ENCODE measurements around the gene POLRMT.
"Not testable (repeated sequence)": the region's sequence is repeated elsewhere in the genome, so short reads cannot be mapped to it uniquely, and the experiment has no call there.

Gene POLRMT

DNA sequence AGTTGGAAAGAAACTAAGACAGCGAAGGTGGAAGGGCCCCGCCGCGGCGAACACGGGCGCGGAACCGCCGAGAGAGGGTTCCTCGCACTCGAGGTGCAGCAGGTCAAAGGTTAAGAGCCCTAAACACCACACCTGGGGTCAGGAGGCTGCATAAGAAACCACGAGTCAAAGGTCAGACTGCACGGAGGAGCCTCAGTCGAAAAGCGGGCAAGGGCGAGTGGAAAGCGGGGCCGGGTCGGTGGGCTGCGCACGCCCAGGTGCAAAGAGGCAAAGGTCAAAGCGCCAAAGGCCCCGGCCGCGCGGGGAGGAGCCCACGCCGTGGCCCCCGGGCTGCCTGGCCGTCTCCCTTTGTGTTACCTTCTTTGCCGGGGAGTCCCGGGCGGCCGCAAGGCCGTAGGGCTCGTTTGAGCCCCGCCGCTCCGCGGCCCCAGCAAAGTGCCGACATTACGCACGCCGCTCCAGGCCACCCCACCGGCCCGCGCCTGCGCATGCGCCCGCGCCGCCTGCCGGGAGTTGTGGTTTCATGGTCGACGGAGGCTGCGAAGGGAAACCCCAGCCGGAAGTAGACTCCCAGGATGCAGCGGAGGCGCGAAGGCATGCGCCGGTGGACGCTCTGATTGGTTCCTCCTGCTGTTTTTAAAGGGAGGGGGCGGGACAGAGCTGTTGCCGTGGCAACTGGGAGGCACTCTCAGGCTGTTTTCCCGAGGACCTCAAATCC, at the start of gene POLRMT:
Gene POLRMT, minus strand, starts transcription at position 470 of the 718 bp plus-strand sequence. Its CDS starts 25 bp downstream, at position 445.
- peak; percentile 98 for DNase-seq

DNA sequence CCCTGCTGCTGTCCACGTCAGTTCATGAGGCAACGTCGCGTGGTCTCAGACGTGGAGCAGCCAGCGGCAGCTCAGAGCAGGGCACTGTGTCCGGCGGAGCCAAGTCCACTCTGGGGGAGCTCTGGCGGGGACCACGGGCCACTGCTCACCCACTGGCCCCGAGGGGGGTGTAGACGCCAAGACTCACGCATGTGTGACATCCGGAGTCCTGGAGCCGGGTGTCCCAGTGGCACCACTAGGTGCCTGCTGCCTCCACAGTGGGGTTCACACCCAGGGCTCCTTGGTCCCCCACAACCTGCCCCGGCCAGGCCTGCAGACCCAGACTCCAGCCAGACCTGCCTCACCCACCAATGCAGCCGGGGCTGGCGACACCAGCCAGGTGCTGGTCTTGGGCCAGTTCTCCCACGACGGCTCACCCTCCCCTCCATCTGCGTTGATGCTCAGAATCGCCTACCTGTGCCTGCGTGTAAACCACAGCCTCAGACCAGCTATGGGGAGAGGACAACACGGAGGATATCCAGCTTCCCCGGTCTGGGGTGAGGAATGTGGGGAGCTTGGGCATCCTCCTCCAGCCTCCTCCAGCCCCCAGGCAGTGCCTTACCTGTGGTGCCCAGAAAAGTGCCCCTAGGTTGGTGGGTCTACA, 49.5 kb upstream of the POLRMT start:
- no peak for DNase-seq

DNA sequence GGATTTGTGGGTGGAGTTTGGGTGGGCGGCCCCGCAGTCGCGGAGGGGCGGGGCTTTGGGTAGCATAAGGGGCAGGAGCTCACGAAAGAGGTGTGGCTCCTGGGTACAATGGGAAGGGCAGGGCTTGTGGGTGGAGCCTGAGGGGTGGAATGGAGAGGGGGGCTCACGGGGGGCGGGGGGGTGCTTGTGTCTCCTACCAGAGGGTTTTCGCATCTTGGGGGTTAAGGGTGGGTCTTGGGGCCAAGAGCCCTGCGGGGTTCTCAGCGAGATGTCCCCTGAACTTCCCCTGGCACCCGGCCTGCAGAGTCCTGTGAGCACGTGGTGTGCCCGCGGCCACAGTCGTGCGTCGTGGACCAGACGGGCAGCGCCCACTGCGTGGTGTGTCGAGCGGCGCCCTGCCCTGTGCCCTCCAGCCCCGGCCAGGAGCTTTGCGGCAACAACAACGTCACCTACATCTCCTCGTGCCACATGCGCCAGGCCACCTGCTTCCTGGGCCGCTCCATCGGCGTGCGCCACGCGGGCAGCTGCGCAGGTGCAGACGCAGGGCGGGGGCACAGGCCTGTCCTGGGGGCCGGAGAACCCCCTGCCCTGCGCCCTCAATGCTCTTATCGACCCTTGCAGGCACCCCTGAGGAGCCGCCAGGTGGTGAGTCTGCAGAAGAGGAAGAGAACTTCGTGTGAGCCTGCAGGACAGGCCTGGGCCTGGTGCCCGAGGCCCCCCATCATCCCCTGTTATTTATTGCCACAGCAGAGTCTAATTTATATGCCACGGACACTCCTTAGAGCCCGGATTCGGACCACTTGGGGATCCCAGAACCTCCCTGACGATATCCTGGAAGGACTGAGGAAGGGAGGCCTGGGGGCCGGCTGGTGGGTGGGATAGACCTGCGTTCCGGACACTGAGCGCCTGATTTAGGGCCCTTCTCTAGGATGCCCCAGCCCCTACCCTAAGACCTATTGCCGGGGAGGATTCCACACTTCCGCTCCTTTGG, 48.0 kb upstream of the POLRMT start:
- DNase-seq = no peak

DNA sequence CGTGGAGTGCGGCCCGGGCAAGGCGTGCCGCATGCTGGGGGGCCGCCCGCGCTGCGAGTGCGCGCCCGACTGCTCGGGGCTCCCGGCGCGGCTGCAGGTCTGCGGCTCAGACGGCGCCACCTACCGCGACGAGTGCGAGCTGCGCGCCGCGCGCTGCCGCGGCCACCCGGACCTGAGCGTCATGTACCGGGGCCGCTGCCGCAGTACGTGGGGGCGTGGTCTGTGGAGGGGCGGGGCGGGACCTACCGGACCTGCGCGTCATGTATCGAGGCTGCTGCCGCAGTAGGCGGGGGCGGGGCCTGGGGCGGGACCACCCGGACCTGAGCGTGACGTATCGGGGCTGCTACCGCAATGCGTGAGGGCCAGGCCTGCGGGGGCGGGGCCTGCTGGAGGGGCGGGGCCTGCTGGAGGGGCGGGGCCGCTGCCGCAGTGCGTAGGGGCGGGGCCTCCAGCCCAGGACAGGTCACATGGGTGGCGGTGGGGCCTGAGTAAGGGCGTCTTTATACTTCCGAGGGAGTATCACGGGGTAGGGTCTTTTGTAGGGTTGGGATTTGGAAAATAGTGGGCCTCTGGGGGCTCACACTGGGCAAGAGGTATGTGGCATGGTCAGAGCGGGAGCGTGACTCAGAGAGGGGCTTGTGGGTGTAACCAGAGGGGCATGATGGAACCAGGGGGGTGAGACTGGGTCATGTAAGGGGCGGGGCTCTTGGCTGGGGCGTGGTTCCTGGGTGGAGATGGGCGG, 47.1 kb upstream of the POLRMT start:
- DNase-seq = peak; percentile 98

DNA sequence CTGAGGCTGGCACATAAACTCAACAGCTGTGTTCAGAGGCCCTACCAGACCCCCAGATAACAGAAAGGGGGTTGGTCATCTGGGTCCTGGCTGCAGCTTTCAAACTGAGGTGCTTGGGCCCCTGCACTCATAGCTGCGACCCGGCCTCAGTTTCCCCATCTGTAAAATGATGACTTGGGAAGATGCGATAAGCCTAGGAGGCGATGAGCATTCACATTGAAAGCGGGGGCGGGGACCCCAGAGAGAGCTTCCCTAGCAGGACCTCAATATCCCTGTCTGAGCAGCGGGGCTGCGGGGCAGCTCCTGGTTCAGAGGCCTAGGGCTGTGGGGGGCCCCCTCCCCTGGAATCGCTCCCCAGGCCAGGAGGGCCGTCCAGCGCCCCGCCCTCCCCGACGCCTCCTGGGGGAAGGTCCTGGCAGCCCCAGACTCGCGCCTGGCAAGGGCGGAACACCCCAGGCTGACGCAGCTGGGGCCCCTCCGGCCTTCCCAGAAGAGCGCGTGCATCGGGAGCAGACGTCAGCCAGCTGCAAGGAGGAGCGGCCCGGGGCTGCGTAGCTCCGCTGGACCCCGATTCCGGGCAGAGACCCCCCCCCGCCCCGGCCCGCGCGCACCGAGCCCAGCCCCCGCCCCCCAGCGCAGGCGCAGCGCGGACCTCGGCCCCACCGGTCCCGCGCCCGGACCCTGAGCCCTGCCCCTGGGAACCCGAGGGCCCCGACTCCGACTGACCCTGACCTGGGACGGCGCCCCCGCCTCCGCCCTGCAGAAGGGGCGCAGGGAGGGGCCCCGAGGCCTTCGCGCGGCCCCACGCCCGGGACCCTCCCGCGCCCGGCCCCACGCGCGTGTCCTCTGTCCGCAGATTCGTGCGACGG, 46.3 kb upstream of the POLRMT start:
- DNase-seq = peak; percentile 68

DNA sequence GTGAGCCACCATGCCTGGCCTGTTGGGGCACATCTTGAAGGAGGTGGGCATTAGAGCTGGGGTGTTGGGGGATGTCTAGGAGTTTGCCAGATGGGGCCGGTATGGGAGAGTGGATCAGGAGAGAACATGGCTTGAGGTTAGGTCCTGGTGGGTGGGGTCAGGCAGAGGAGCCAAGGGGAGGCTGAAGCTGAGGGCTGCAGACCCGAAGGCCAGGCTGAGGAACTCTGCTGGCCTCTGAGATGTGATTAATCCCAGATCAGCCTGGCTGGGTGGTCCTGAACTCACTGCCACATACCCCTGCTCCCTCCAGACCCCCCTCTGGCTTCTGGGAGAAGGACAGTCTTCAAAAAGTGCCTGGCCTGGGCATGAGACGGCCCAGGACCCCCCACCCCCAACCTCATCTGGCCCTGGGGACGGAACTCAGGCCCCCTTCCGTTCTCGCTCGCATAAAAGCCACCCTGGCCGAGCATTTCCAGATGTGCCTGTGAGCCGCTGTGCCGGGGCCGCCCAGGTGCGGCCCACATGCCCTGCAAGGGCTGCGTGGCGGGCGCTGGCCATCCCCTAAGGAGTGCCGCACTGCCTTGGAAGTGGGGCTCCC, 45.6 kb upstream of the POLRMT start:
- no peak for DNase-seq

DNA sequence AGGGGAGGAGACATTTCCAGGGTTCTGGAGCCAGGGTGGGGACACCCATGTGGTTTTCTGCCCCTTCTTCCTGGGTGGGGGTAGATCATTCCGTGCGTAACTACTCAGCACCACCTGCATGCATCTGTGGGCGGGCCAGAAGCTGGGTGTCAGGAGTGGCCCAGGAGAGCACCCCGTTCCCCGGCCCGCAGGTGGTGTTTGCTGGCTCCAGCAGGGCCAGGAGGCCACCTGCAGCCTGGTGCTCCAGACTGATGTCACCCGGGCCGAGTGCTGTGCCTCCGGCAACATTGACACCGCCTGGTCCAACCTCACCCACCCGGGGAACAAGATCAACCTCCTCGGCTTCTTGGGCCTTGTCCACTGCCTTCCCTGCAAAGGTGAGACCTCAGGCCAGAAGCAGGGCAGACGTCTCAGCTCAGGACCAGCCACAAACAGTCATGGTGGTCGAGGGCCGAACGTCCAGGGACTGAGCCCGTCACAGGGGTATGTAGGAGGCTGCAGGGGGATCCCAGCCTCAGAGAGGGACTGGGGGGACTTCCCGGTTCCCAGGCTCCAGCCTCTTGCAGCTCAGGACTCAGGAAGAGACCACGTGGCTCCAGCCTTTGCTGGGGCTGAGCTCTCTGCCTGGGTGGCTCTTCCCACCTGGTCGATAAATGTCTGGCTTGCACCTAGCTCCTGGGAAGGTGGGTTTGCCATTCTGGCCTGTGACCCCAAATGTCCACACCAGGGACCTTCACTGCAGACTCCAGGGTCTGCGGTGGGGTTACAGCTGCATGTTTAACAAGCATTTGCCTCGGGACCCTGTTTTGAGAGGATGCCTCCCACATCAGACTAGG, 44.5 kb upstream of the POLRMT start:
- no peak for DNase-seq

DNA sequence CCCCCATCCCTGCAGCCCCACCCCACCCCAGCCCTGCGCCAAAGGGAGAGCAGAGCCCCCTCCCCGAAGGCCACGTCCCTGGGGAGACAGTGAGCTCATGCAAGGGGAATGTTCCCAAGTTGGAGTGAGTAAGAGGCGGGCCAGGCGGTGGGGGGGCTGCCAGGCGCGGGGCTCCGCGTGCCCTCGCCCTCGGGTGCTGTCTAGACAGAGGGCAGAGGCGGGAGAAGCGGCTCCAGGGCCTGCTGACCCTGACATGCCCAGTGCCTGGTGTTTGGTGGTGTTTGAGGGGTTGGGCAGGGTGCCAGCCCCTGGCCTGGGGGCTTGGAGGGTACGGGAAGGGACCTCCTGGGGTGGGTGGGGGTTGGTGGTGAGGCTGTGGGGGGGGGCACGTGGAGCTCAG, 43.9 kb upstream of the POLRMT start:
- DNase-seq = peak; percentile 87

DNA sequence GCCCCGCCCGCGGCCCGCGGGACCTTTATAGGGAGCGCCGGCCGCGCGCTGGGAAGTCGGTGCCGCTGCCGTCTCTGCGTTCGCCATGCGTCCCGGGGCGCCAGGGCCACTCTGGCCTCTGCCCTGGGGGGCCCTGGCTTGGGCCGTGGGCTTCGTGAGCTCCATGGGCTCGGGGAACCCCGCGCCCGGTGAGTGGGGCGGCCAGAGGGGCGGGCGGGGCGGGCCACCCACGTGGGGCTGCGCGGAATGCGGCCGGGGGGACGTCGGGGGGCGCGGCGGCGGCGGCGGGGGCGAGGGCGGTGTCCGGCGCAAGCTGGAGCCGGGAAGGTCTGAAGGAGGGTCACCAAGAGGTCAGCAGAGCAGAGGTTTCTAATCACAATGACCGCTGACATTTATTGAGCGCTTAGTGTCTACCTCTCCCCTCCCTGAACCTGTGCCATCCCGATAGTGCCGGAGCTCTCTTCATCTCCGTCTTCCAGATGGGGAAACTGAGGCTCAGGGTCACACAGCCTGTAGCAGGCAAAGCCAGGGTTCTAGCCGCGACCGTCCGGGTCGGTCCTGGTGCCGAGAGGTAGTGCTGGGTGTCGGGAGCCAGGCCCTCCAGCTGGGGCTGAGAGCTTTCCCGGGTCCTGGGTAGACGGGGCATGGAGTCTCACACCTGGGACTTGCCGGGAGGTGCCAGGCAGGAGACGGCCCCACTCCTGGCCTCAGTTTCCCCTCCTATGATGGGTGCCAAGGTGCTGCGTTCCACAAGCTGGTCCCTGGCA, 43.2 kb upstream of the POLRMT start, which contains the start of gene FSTL3:
Gene FSTL3, plus strand, starts transcription at position 54 of the 767 bp plus-strand sequence. Its CDS starts 32 bp downstream, at position 86.
- no peak for DNase-seq

DNA sequence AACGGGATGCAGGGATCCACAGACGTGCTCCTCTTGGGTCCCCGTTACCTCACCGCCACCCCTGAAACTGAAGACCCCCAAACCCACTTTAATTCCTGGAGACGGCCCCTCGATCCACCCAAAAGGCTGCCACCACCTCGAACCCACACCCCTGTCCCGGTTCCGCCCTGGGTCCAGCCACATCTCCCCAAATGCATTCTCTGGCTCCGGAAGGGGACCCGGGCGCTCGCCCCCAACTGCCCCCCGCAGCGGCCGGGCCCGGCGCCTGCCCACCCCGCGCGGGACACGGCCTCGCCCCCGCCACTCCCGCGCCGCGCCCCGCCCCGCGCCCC, 42.6 kb upstream of the POLRMT start:
- DNase-seq = no peak

DNA sequence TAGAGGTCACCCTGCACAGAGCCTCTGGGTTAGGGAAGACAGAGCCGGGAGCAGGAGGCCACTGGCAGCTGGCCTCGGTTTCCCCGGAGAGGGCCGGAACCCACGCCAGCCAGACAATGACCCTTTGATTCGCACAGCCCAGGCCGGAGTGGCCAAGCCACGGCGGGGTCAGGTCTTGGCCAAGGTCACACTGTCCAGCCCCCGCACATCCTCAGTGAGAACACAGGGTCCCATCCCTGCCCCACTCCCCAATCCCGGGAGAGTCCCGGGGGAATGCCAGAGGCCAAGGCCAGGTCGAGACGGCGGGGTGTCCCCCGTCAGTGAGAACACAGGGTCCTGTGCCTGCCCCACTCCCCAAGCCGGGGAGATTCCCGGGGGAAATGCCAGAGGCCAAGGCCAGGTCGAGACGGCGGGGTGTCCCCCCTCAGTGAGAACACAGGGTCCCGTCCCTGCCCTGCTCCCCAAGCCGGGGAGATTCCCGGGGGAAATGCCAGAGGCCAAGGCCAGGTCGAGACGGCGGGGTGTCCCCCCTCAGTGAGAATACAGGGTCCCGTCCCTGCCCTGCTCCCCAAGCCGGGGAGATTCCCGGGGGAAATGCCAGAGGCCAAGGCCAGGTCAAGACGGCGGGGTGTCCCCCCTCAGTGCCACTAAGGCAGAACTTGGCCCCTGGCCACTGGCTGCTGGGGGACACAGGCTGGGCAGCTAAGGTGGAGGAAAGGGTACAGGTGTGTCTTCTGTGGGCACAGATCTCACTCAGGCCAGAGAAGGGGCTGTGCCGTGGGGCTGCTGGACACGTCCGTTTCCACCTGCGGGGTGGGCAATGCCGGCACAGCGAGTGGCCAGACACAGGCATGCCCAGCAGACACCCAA, 41.2 kb upstream of the POLRMT start:
- no peak for DNase-seq

DNA sequence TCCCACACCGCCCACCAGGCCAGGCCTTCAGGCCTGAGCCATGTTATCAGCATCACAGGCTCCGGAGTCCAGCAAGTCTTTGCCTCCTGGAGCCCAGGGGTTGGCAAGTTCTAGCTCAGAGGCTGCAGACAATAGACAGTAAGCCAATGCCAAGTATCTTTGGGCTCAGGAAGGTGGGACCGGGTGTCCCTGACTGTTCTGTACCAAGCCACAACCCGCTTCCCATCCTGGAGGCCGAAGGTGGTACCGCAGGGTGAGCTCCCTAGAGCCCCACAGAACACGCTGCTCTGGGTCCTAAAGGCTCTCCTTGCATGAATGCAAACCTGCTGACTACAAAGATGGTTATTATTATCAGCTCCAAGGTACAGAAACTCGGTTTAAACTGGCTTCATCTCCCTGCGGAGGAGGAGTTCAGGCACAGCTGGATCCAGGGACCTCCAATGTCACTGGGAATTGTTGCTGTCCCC, 37.3 kb upstream of the POLRMT start:
- no peak for DNase-seq

DNA sequence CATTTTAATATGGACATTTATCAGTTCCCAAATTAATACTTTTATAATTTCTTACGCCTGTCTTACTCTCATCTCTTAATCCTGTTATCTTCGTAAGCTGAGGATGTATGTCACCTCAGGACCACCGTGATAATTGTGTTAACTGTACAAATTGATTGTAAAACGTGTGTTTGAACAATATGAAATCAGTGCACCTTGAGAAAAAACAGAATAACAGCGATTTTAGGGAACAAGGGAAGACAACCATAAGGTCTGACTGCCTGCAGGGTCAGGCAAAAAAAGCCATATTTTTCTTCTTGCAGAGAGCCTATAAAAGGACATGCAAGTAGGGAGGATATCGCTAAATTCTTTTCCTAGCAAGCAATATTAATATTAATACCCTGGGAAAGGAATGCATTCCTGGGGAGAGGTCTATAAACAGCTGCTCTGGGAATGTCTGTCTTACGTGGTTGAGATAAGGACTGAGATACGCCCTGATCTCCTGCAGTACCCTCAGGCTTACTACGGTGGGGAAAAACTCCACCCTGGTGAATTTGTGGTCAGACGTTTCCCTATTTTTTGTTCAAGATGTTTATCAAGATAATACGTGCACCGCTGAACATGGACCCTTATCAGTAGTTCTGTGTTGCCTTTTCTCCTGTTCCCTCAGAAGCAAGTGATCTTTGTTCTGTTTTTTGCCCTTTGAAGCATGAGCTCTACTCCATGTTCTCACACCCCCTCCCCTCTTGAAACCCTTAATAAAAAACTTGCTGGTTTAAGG, 35.5 kb upstream of the POLRMT start:
- DNase-seq = not testable (repeated sequence)

DNA sequence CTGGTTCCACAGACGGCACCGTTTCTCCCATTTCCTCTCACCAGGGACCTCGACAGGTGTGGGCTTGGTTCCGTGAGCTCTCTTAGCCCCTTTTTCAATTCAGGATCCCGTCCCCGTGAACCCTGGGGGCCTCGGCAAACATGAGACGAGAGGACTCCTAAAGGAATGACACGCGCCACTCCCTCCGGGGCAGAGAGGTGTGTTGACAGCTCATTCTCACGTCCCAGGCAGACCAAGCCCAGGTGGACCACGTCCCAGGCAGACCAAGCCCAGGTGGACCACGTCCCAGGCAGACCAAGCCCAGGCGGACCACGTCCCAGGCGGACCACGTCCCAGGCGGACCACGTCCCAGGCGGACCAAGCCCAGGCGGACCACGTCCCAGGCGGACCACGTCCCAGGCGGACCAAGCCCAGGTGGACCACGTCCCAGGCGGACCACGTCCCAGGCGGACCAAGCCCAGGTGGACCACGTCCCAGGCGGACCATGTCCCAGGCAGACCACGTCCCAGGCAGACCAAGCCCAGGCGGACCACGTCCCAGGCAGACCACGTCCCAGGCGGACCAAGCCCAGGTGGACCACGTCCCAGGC, 33.7 kb upstream of the POLRMT start:
- DNase-seq = not testable (repeated sequence)

DNA sequence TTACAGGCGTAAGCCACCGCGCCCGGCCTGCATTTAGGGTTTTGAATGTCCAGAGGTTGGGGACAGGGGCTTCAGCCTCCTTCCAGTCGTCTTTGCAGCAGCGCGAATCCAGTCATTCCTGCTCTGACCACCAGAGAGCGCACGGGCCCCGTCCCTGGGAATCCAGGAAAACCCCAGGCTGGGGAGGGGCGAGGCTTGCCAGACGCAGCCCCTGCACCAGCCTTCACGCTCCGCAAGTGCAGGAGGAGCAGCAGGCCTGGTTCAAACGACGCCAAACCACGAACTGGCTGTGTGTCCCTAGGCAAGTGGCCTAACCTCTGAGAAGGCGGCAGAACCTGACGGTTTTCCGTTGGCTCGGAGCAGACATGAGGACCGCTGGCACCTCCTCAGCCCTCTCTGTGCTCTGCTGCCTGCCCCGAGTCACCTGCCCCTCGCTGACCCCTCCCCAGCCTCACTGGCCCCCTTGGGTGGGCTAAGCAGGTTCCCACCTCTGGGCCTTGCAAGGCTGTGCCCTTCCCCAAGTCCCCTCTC, 31.6 kb upstream of the POLRMT start:
- peak; percentile 75 for DNase-seq

DNA sequence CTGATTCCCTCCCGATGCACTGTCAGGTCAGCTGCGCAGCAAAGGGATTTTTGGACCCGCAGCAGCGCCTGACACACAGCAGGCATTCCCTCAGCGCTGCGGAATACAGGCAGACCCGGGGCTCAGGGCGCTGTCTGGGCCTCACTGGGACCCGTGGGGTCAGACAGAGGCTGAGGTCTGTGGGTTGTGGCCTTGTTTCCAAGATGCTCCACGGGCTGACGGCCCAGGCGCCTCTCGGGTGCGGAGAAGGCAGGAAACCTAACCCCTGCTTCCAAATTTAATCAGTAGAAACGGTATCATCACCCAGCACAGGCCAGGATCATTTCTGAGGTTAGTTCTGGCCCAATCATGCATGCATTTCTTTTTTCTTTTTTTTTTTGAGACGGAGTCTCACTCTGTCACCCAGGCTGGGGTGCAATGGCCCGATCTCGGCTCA, 30.4 kb upstream of the POLRMT start:
- no peak for DNase-seq
